ENCODE measurements around the gene YARS1. TPM values are rescaled to one million over a fixed set of nuclear protein-coding genes. Genes with fewer than 3 reads are reported as not detected.

The YARS1 gene
- total and polyA plus RNA-seq, 2 experiments from 2014 or later, result 134 to 182 TPM

- no peak for TF ChIP-seq ZNF462 (CRISPR knock-in tag; IDR thresholded peaks at IDR 0.05)
These were observed 43.4 kb upstream of the YARS1 start (continued) for GRCh38 chr1:32860566-32860965.

GRCh38 chr1:32859915-32860314 lies 42.8 kb upstream of the YARS1 start:
- Mint-ChIP-seq H3K27me3 (ENCODE audit: insufficient read depth, low read depth, poor library complexity) (no peaks in the 10 kb centered on the region), H3K27ac (no peak overlapping the region), H3K4me3 (no peak overlapping the region), H3K4me1 (no peaks in the 10 kb centered on the region), H3K9me3 (no peaks in the 10 kb centered on the region), H3K36me3 (ENCODE audit: low read depth) (peaks cover 25% of the 10 kb centered on the region)
- H3K4me3 ChIP-seq, result no peak overlapping the region
- no peak for ATAC-seq
- no peak overlapping the region for H3K27ac ChIP-seq (ENCODE audit: low read depth)
- no peaks in the 10 kb centered on the region for H3K27me3 ChIP-seq (ENCODE audit: insufficient read depth)
- no peak overlapping the region for H2AFZ ChIP-seq
- H3K9me2 ChIP-seq (ENCODE audit: insufficient read depth), result no peaks in the 10 kb centered on the region
- peaks cover 14% of the 10 kb centered on the region; the same call in 1 of the 2 replicates for H4K20me1 ChIP-seq (replicated peaks; ENCODE audit: insufficient read depth)
- H3K4me2 ChIP-seq, result no peak overlapping the region
- no peak for DNase-seq (ENCODE audit: low spot score)
- no peaks in the 10 kb centered on the region for H3K4me1 ChIP-seq (ENCODE audit: insufficient read depth)
- no peaks in the 10 kb centered on the region for H3K79me2 ChIP-seq (replicated peaks; ENCODE audit: insufficient read depth)
- no peaks in the 10 kb centered on the region for H3F3A ChIP-seq (replicated peaks; ENCODE audit: low read depth)
- peaks cover 7% of the 10 kb centered on the region; the same call in 1 of the 2 replicates for H3K36me3 ChIP-seq (ENCODE audit: insufficient read depth)
- TF ChIP-seq STAT1 (IDR thresholded peaks at IDR 0.05; ENCODE audit: unreplicated experiment) (no peak), ZNF331 (CRISPR knock-in tag; IDR thresholded peaks at IDR 0.05; ENCODE audit: low read depth) (no peak), CREB1 (CRISPR knock-in tag; IDR thresholded peaks at IDR 0.05; ENCODE audit: low read depth) (no peak), NANOG (IDR thresholded peaks at IDR 0.05; ENCODE audit: borderline replicate concordance) (no peak), REST (IDR thresholded peaks at IDR 0.05; ENCODE audit: unreplicated experiment) (no peak), EZH2phosphoT487 (IDR thresholded peaks at IDR 0.05; ENCODE audit: unreplicated experiment) (no peak), CTCF (conservative IDR thresholded peaks at IDR 0.05; ENCODE audit: low read depth in 2 of 2) (no peak), JUNB (IDR thresholded peaks at IDR 0.05; ENCODE audit: unreplicated experiment) (no peak), ETS1 (IDR thresholded peaks at IDR 0.05) (no peak), POLR2AphosphoS5 (IDR thresholded peaks at IDR 0.05; ENCODE audit: low read depth) (no peak), EZH2 (IDR thresholded peaks at IDR 0.05; ENCODE audit: low read depth, unreplicated experiment) (no peak), ZNF114 (CRISPR knock-in tag; IDR thresholded peaks at IDR 0.05) (no peak)
